ENCODE measurements around the gene SIX5.
A peak's percentile ranks its signal among the peaks of the same experiment; 100 is the strongest.
"Not testable (repeated sequence)": the region's sequence is repeated elsewhere in the genome, so short reads cannot be mapped to it uniquely, and the experiment has no call there.

The SIX5 gene

GRCh38 chr19:45768984-45769782, at the start of gene SIX5:
TSS of gene SIX5 (minus strand) at chr19:45769252. CDS start at chr19:45768844, 408 bp downstream.
- peak; percentile 97 for DNase-seq (ENCODE audit: low spot score)

DNA sequence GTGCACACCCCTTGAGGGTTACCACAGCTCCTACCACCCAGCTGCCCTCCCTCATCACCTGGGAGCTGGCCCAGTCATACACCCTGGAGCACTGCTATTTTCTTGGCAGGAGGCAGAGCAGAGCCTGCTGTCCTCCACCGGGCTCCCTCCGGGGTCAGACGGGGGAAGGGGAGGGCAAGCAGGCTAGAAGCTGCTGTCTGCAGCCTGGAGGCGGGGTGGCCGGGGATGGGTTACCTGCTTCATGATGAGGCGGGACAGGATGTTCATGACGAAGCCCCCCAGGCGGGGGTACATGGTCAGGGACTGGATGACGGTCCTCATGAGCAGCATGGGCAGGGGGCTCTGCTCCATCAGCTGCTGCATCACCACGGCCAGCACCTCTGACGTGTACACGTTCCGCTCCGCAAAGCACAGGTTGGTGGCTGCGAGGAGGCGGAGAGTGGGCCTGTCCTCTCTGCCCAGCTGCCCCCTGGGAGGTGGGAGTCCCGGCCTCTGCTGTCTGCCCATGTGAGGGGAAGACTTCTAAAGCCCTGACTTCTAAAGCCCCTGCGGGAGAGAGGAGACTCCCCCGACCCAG, 48.8 kb upstream of the SIX5 start:
- DNase-seq (ENCODE audit: low spot score): no peak

- peak; percentile 97 for DNase-seq (ENCODE audit: low spot score)
Observed at GRCh38 chr19:45817010-45817724, 48.1 kb upstream of the SIX5 start.

DNA sequence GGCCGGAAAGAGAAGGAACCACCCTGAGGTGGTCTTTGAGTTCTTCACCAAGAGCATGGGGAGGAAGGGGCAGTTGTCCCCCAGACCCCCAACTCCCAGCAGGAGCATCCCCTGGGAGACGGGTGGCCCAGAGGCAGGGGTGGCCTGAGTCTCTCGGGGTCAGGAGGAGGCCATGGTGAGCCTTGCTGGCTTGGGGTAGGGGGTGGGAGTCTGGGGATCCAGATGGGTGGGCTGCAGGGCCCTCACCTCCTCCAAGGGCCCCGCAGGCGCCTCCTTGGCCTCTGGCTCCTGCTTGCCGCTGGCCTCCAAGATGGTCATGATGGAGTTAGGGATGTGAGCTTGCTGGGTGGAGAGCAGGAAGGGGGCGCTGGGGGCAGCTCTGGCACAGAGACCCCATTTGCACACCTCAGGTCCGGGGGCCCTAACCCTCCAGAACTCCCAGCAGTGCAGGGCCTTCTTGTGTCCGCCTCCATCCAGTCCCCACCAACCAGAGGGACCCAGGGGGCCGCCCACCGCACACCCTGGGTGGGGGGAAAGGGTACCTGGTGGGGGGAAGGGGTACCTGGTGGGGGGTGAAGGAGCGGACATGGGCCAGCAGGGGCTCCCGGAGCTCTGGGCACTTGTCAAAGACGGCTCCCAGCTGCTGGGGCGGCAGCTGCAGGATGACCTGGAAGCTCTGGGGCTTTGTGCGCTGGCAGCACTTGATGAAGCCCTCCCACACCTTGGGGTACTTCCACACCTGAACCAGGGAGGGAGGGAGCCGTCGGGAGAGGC, 47.4 kb upstream of the SIX5 start:
- no peak for DNase-seq (ENCODE audit: low spot score)

DNA sequence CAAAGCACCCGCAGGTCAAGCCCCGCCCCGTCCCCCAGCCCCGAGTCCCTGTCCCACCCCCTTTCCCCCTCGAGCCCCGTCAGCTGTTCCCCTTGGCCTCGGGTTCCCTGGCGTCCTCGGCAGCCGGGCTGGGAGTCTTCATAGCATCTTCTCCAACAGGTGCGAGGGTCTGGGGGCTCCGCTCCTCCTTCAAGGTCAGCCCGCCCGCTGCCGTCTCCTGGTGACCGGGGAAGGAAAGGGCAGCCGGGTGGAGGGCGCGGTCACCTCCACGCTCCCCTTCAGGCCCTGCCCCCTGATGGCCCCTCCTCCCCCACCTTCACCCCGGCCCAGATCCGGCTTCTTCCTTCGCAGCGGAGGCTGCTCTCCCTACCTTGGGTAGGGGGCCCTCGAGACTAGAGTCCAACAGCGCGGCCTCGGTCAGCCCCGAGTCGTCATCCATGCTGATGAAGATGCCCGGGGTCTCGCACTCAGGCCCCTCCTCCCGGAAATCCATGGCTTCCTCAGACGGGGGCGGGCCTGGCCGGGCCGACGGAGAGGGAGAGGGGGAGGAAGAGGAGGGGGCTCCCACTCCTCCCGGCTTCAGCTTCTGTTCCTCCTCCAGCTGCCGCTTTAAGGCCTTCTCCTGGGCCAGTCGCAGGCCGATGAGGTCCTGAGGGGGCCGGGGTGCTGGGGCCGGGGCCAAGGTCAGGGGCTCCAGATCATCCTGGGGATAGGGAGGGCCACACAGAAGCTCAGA, 46.6 kb upstream of the SIX5 start:
- DNase-seq (ENCODE audit: low spot score): no peak

GRCh38 chr19:45814851-45815480, 45.9 kb upstream of the SIX5 start, which contains the start of gene RSPH6A:
TSS of gene RSPH6A (minus strand) at chr19:45815308. CDS start at chr19:45815176, 132 bp downstream.
- DNase-seq (ENCODE audit: low spot score): no peak

GRCh38 chr19:45814166-45814780, 45.2 kb upstream of the SIX5 start:
- DNase-seq (ENCODE audit: low spot score): no peak

GRCh38 chr19:45812297-45812696, 43.2 kb upstream of the SIX5 start:
- DNase-seq (ENCODE audit: low spot score): no peak

DNA sequence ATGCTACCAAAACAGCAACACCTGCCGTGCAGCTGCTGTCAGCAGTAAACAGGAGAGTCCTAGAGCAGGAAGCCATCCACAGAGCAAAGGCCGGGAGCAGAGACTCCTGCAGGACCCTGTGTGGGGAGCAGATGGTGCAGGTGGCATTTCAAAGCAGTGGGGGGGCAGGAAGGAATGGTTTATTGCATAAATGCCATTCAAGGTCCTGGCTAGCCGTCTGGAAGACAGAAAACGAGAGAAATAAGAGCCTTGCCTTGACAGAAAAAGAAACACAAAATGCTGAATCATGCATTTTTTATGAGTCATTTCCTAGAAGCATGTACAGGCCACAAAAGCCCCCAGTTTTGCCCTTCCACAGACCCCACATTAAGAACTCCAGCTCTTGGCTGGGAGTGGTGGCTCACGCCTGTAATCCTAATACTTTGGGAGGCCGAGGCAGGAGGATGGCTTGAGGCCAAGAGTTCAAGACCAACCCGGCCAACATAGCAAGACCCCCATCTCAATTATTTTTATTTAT, 40.6 kb upstream of the SIX5 start:
- DNase-seq (ENCODE audit: low spot score): peak; percentile 50

GRCh38 chr19:45805719-45806118, 36.7 kb upstream of the SIX5 start:
- DNase-seq (ENCODE audit: low spot score): no peak

DNA sequence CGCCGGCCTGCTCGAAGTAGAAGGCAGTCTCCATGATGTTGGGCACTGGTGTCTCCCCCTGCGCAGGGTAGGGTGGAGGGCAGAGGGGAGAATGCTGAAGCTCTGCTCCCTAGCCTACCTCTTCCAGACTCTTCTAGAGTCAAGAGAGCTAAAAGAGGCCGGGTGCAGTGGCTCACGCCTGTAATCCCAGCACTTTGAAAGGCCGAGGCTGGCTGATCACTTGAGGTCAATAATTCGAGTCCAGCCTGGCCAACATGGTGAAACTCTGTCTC, 35.8 kb upstream of the SIX5 start:
- no peak for DNase-seq (ENCODE audit: low spot score)

GRCh38 chr19:45804140-45804958, 35.3 kb upstream of the SIX5 start:
- DNase-seq (ENCODE audit: low spot score): no peak

DNA sequence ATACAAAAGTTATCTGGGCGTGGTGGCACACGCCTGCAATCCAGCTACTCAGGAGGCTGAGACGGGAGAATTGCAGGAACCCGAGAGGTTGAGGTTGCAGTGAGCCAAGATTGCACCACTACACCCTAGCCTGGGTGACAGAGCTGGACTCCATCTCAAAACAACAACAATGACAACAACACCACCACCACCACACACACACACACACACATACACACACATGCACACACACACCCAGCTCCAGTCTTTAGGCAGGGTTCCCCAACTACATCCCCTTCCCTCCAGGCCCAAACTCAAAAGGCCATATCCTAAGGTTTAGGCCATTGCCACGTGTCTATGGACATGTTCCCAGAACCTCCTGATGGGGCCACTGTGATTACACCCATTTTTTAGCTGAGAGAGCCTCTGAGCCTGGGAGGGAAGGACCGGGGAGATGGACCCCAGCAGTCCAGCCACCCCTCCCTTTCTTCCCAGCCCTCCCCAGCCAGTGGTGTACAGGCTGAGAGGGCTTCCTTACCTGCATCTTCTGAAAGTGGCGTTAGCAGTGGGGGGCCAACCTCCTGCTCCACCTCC, 32.6 kb upstream of the SIX5 start:
- DNase-seq (ENCODE audit: low spot score): no peak

GRCh38 chr19:45800070-45800553, 31.1 kb upstream of the SIX5 start:
- no peak for DNase-seq (ENCODE audit: low spot score)

GRCh38 chr19:45799541-45799940, 30.5 kb upstream of the SIX5 start:
- not testable (repeated sequence) for DNase-seq (ENCODE audit: low spot score)

DNA sequence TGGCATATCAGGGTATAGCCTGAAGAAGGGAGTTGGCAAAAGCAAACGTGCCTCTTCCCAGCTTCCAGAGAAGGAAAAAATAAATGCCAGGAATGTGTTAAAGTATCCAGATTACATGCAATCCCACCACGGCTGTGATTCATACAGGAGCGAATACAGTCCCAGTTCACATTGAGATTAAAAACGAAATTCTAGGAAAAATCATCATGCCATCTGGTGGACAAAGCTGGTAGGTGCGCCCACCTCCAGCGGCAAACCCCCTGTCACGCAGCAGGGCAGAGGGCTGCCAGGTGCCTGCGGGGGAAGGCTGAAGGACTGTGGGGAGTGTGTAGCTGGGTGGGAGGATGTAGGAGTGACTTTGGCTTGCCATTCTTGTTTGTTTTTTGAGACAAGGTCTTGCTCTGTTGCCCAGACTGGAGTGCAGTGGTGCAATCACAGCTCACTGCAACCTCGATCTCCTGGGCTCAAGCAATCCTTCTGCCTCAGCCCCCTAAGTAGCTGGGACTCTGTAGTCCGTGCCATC, 30.0 kb upstream of the SIX5 start:
- DNase-seq (ENCODE audit: low spot score): peak; percentile 50

GRCh38 chr19:45794627-45795026, 25.6 kb upstream of the SIX5 start:
- no peak for DNase-seq (ENCODE audit: low spot score)

- DNase-seq (ENCODE audit: low spot score): no peak
Observed at GRCh38 chr19:45793876-45794275, 24.8 kb upstream of the SIX5 start.

DNA sequence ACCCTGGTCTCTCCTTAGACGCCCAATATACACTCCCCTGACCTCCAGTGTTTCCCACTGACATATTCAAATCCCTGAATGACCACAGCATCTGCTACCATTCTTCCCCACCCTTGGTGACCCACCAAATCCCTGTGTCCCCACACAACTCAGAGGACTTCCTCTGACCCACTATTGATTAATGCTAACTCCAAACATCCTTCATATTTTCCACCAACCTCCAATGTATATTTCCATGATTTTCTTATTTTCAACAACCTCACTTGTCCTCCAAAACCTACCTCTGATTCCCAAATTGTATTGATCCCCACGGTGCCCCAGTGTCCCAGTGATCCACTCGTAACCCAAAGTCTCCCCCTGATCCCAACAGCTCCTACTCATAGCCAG, 24.1 kb upstream of the SIX5 start:
- no peak for DNase-seq (ENCODE audit: low spot score)

Data from activated CD4-positive, alpha-beta T cell treated with anti-CD3 and anti-CD28 coated beads, Interleukin-2, Interleukin-4, amounts not matched to agents 100 ng/mL and 50 ng/mL, durations not matched to agents 16 hours and 8 hours (primary cell).